HEK293 (cell line): ENCODE results near the gene PERCC1.

ENCODE experiments used
- CTCF ChIA-PET: fragments of 350-600 bp; formaldehyde crosslinking; extraction: SDS; loops from one replicate; lab custom pipeline; 2021; ENCODE audit warnings: antibody characterized with exemption; lab: Yijun Ruan, JAX
- POLR2A ChIA-PET: fragments of 300-600 bp; formaldehyde crosslinking; extraction: SDS; loops from one replicate; lab custom pipeline; 2020; ENCODE audit warnings: antibody characterized with exemption, inconsistent platforms; lab: Yijun Ruan, JAX
- H3K27ac ChIP-seq: fragments of 200-500 bp; sonication (Bioruptor generic); 2 replicates; pipeline ENCODE4 v1.5.1; 2014; ENCODE audit warnings: low read depth, low read length, control low read depth, inconsistent platforms; ENCODE audit errors: extremely low read depth
- H3K36me3 ChIP-seq, 2 experiments: fragments of 200-500 bp in 1 of 2; sonication (Bioruptor generic) in 1 of 2; 1 replicate in 1 of 2; 2 replicates in 1 of 2; pipeline ENCODE4 v1.5.1; 2014 to 2017; ENCODE audit warnings: inconsistent platforms in 2 of 2, low read length in 2 of 2; ENCODE audit not compliant: control insufficient read depth in 2 of 2, insufficient read depth in 1 of 2
- H3K4me1 ChIP-seq: fragments of 200-500 bp; sonication (Bioruptor generic); 2 replicates; pipeline ENCODE4 v1.5.1; 2014; ENCODE audit warnings: mild to moderate bottlenecking, low read length, inconsistent platforms; ENCODE audit not compliant: control insufficient read depth, insufficient read depth
- H3K4me3 ChIP-seq: 2 replicates; pipeline ENCODE4 v1.5.1; 2011; ENCODE audit warnings: low read depth, mild to moderate bottlenecking, control low read depth, low read length, moderate library complexity
- H3K9me3 ChIP-seq: fragments of 200-500 bp; sonication (Bioruptor generic); 2 replicates; pipeline ENCODE4 v1.5.1; 2014; ENCODE audit warnings: low read depth, low read length, inconsistent platforms; ENCODE audit not compliant: control insufficient read depth, insufficient read depth
- KLF10 ChIP-seq: fragments of 450-650 bp; IDR thresholded peaks from 2 replicates; pipeline ENCODE4 v1.5.1; 2018; ENCODE audit warnings: missing biosample characterization, mild to moderate bottlenecking, missing genetic modification characterization
- KLF8 ChIP-seq: fragments of 450-650 bp; formaldehyde crosslinking; IDR thresholded peaks from 2 replicates; pipeline ENCODE4 v1.5.1; 2016; ENCODE audit warnings: missing biosample characterization, missing genetic modification characterization
- SP3 ChIP-seq: fragments of 450-650 bp; formaldehyde crosslinking; IDR thresholded peaks from 2 replicates; pipeline ENCODE4 v1.5.1; 2016; ENCODE audit warnings: missing biosample characterization, missing genetic modification characterization
- ZFP37 ChIP-seq: fragments of 450-650 bp; formaldehyde crosslinking; IDR thresholded peaks from 2 replicates; pipeline ENCODE4 v1.5.1; 2016; ENCODE audit warnings: missing biosample characterization, missing genetic modification characterization
- ZFP69B ChIP-seq: fragments of 450-650 bp; formaldehyde crosslinking; IDR thresholded peaks from 2 replicates; pipeline ENCODE4 v1.5.1; 2016; ENCODE audit warnings: missing biosample characterization, missing genetic modification characterization
- ZNF146 ChIP-seq: fragments of 450-650 bp; formaldehyde crosslinking; IDR thresholded peaks from 2 replicates; pipeline ENCODE4 v1.5.1; 2016; ENCODE audit warnings: missing biosample characterization, missing genetic modification characterization
- ZNF157 ChIP-seq: fragments of 450-650 bp; formaldehyde crosslinking; IDR thresholded peaks from 2 replicates; pipeline ENCODE4 v1.5.1; 2016; ENCODE audit warnings: missing biosample characterization, missing genetic modification characterization
- ZNF19 ChIP-seq: fragments of 450-650 bp; formaldehyde crosslinking; IDR thresholded peaks from 2 replicates; pipeline ENCODE4; 2016; ENCODE audit warnings: missing biosample characterization, missing genetic modification characterization, low read depth
- ZNF214 ChIP-seq: fragments of 450-650 bp; formaldehyde crosslinking; IDR thresholded peaks from 2 replicates; pipeline ENCODE4 v1.5.1; 2017; ENCODE audit warnings: missing biosample characterization, mild to moderate bottlenecking, missing genetic modification characterization, borderline replicate concordance
- ZNF366 ChIP-seq: fragments of 450-650 bp; formaldehyde crosslinking; conservative IDR thresholded peaks from 2 replicates; pipeline ENCODE4 v1.5.1; 2016; ENCODE audit warnings: missing biosample characterization, missing genetic modification characterization
- ZNF404 ChIP-seq: fragments of 450-650 bp; formaldehyde crosslinking; IDR thresholded peaks from 2 replicates; pipeline ENCODE4 v1.5.1; 2017; ENCODE audit warnings: missing biosample characterization, missing genetic modification characterization
- ZNF514 ChIP-seq: fragments of 450-650 bp; formaldehyde crosslinking; IDR thresholded peaks from 2 replicates; pipeline ENCODE4 v1.5.1; 2016; ENCODE audit warnings: missing biosample characterization, missing genetic modification characterization
- ZNF530 ChIP-seq: fragments of 450-650 bp; formaldehyde crosslinking; IDR thresholded peaks from 2 replicates; pipeline ENCODE4 v1.5.1; 2016; ENCODE audit warnings: low read depth, missing biosample characterization, missing genetic modification characterization
- ZNF571 ChIP-seq: fragments of 450-650 bp; formaldehyde crosslinking; IDR thresholded peaks from 2 replicates; pipeline ENCODE4 v1.5.0; 2017; ENCODE audit warnings: missing biosample characterization, missing genetic modification characterization
- ZNF596 ChIP-seq: fragments of 450-650 bp; IDR thresholded peaks from 2 replicates; pipeline ENCODE4 v1.5.0; 2018; ENCODE audit warnings: missing biosample characterization, mild to moderate bottlenecking, missing genetic modification characterization, moderate library complexity
- ZNF701 ChIP-seq: fragments of 450-650 bp; formaldehyde crosslinking; IDR thresholded peaks from 2 replicates; pipeline ENCODE4 v1.5.1; 2016; ENCODE audit warnings: missing biosample characterization, missing genetic modification characterization
- ZNF791 ChIP-seq: fragments of 450-650 bp; formaldehyde crosslinking; IDR thresholded peaks from 2 replicates; pipeline ENCODE4 v1.5.1; 2016; ENCODE audit warnings: missing biosample characterization, missing genetic modification characterization
- TF ChIP-seq, protein P1 (sequence below): fragments of 450-650 bp; formaldehyde crosslinking; IDR thresholded peaks from 2 replicates; pipeline ENCODE4 v1.5.1; 2017; ENCODE audit warnings: missing biosample characterization, missing genetic modification characterization
- TF ChIP-seq, protein P2 (sequence below): fragments of 450-650 bp; IDR thresholded peaks from 2 replicates; pipeline ENCODE4 v1.5.1; 2018; ENCODE audit warnings: missing biosample characterization, mild to moderate bottlenecking, missing genetic modification characterization
- TF ChIP-seq, protein P3 (sequence below): fragments of 450-650 bp; formaldehyde crosslinking; IDR thresholded peaks from 2 replicates; pipeline ENCODE4 v1.5.1; 2016; ENCODE audit warnings: missing biosample characterization, missing genetic modification characterization
- TF ChIP-seq, protein P4 (sequence below): fragments of 450-650 bp; formaldehyde crosslinking; IDR thresholded peaks from 2 replicates; pipeline ENCODE4 v1.5.1; 2016; ENCODE audit warnings: missing biosample characterization, missing genetic modification characterization

Gene PERCC1

DNA sequence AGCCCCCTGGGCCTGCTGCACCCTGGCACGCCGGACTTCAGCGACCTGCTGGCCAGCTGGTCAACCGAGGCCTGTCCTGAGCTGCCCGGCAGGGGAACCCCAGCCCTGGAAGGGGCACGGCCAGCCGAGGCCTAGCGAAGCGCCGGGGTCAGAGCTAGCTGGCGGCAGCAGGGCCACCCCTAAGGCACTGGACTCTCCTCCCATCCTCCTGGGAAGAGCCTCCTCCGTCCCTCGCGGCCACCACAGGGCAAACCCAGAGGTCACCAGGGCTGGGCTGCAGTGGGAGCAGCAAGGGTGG is 2.3 kb downstream of the PERCC1 start:
- Histone ChIP-seq H3K4me3 (no peak overlapping the region), H3K9me3 (no peaks in the 10 kb centered on the region), H3K36me3 (no peaks in the 10 kb centered on the region)
- POLR2A ChIA-PET = interaction anchor here (1.1 kb wide), 1 partner anchor 13 kb away, joined by 4 read pairs; the partner anchor contains the start of gene UQCC4
- CTCF ChIA-PET = interaction anchor here (1.1 kb wide), 1 partner anchor 11 kb away, joined by 3 read pairs; no protein-coding TSS in a partner anchor
- no peak for TF ChIP-seq ZNF514 (tag by site-specific recombination)
- TF ChIP-seq ZNF146 (tag by site-specific recombination) = no peak
- TF ChIP-seq ZFP69B (tag by site-specific recombination) = no peak
- TF ChIP-seq, protein P1, sequence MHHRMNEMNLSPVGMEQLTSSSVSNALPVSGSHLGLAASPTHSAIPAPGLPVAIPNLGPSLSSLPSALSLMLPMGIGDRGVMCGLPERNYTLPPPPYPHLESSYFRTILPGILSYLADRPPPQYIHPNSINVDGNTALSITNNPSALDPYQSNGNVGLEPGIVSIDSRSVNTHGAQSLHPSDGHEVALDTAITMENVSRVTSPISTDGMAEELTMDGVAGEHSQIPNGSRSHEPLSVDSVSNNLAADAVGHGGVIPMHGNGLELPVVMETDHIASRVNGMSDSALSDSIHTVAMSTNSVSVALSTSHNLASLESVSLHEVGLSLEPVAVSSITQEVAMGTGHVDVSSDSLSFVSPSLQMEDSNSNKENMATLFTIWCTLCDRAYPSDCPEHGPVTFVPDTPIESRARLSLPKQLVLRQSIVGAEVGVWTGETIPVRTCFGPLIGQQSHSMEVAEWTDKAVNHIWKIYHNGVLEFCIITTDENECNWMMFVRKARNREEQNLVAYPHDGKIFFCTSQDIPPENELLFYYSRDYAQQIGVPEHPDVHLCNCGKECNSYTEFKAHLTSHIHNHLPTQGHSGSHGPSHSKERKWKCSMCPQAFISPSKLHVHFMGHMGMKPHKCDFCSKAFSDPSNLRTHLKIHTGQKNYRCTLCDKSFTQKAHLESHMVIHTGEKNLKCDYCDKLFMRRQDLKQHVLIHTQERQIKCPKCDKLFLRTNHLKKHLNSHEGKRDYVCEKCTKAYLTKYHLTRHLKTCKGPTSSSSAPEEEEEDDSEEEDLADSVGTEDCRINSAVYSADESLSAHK (tag by site-specific recombination) = no peak
- TF ChIP-seq, protein P2, sequence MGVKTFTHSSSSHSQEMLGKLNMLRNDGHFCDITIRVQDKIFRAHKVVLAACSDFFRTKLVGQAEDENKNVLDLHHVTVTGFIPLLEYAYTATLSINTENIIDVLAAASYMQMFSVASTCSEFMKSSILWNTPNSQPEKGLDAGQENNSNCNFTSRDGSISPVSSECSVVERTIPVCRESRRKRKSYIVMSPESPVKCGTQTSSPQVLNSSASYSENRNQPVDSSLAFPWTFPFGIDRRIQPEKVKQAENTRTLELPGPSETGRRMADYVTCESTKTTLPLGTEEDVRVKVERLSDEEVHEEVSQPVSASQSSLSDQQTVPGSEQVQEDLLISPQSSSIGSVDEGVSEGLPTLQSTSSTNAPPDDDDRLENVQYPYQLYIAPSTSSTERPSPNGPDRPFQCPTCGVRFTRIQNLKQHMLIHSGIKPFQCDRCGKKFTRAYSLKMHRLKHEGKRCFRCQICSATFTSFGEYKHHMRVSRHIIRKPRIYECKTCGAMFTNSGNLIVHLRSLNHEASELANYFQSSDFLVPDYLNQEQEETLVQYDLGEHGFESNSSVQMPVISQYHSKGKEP (tag by site-specific recombination) = no peak
- no peak for TF ChIP-seq ZNF404 (tag by site-specific recombination)
- TF ChIP-seq ZNF596 = no peak
- TF ChIP-seq, protein P3, sequence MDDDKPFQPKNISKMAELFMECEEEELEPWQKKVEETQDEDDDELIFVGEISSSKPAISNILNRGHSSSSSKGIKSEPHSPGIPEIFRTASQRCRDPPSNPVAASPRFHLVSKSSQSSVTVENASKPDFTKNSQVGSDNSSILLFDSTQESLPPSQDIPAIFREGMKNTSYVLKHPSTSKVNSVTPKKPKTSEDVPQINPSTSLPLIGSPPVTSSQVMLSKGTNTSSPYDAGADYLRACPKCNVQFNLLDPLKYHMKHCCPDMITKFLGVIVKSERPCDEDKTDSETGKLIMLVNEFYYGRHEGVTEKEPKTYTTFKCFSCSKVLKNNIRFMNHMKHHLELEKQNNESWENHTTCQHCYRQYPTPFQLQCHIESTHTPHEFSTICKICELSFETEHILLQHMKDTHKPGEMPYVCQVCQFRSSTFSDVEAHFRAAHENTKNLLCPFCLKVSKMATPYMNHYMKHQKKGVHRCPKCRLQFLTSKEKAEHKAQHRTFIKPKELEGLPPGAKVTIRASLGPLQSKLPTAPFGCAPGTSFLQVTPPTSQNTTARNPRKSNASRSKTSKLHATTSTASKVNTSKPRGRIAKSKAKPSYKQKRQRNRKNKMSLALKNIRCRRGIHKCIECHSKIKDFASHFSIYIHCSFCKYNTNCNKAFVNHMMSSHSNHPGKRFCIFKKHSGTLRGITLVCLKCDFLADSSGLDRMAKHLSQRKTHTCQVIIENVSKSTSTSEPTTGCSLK (tag by site-specific recombination) = no peak
- no peak for TF ChIP-seq ZNF530 (tag by site-specific recombination)
- TF ChIP-seq, protein P4, sequence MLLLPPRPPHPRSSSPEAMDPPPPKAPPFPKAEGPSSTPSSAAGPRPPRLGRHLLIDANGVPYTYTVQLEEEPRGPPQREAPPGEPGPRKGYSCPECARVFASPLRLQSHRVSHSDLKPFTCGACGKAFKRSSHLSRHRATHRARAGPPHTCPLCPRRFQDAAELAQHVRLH (tag by site-specific recombination) = no peak
- no peak for TF ChIP-seq ZNF19 (tag by site-specific recombination)
- no peak for TF ChIP-seq ZNF366 (tag by site-specific recombination)
- TF ChIP-seq ZNF571 (tag by site-specific recombination) = no peak
- TF ChIP-seq ZNF214 (tag by site-specific recombination) = no peak
- no peak for TF ChIP-seq KLF10 (tag by site-specific recombination)
- no peak for TF ChIP-seq KLF8 (tag by site-specific recombination)
- no peak for TF ChIP-seq ZFP37
- no peak for TF ChIP-seq ZNF157 (tag by site-specific recombination)
- no peak for TF ChIP-seq ZNF791
- no peak for TF ChIP-seq SP3 (tag by site-specific recombination)
- TF ChIP-seq, all 188 proteins: peak for 0
- no peak overlapping the region for H3K27ac ChIP-seq
- H3K4me1 ChIP-seq = no peaks in the 10 kb centered on the region; the same call in 1 of the 2 replicates

DNA sequence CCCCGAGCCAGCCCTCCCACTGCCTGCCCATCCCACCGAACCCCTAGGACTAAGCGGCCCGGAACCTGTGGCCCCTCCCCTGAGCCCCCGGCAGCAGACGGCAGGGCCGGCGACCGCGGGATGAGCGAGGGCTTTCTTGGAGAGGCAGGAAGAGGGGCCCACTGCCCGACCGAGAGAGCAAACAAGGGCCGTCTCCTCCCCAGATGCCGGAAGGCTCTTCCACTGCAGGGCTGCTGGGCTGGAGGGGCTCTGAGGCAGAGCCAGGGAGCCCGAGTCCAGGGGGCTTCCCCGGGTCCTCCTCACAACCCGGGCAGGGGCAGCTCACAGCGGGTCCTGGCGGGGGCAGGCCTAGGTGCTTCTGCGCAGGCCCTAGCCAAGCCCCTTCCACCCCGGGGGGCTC is 2.9 kb downstream of the PERCC1 start:
- no peak overlapping the region for H3K27ac ChIP-seq
- H3K9me3 ChIP-seq = no peaks in the 10 kb centered on the region
- TF ChIP-seq ZNF701 (tag by site-specific recombination) = no peak
- no peaks in the 10 kb centered on the region; the same call in 1 of the 2 replicates for H3K4me1 ChIP-seq
- H3K36me3 ChIP-seq = no peaks in the 10 kb centered on the region
- CTCF ChIA-PET = no interaction called here
- H3K4me3 ChIP-seq = no peak overlapping the region
- POLR2A ChIA-PET = no interaction called here
